ENCODE measurements around the gene TMEM62.

- TF ChIP-seq CTCF (IDR thresholded peaks at IDR 0.05): no peak
- TF ChIP-seq POLR2A (IDR thresholded peaks at IDR 0.05): no peak
Observed at GRCh38 chr15:43118286-43118685, 15.1 kb upstream of the TMEM62 start.
